ENCODE data around the gene BET1. TPM values are rescaled to one million over a fixed set of nuclear protein-coding genes. Genes with fewer than 3 reads are reported as not detected.
"Not testable (repeated sequence)": the region's sequence is repeated elsewhere in the genome, so short reads cannot be mapped to it uniquely, and the experiment has no call there.

The BET1 gene
- total and polyA plus RNA-seq, 12 donors: 18.6 to 91.3 (median 37.9) TPM

DNA sequence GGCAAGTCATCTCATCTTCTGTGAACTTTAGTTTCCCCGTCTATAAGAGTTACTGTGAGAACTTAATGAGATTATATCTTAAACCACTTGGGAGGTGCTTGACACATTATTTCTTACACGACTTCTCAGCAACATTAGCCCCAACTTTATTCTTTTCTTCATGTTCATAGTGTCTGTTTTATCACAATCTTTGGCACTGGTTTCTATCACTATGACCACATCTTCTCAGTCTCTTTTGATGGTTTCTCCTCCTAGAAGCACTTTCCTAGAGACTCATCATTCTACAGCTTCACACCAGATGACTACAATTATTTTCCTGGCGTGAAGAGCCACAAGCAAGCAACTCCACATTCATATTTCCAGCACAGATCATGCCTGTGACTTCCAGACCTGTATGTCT is 26.5 kb upstream of the BET1 start:
- intact Hi-C loops (cut with DNase I): no loop called here
- Histone ChIP-seq H3K4me3 (no peak overlapping the region), H3K27ac (no peak overlapping the region), H3K9me3 (replicated peaks in 1 of 3) (no peaks in the 10 kb centered on the region), H3K27me3 (no peaks in the 10 kb centered on the region), H3K36me3 (replicated peaks in 1 of 2) (no peaks in the 10 kb centered on the region), H3K4me1 (replicated peaks in 1 of 2) (no peaks in the 10 kb centered on the region)
- 73 to 92% (median 81%) methylated on average over 3 of the region's 3 CpGs for WGBS, 4 donors
- TF ChIP-seq POLR2A (IDR thresholded peaks at IDR 0.05): no peak
- TF ChIP-seq, protein P1, sequence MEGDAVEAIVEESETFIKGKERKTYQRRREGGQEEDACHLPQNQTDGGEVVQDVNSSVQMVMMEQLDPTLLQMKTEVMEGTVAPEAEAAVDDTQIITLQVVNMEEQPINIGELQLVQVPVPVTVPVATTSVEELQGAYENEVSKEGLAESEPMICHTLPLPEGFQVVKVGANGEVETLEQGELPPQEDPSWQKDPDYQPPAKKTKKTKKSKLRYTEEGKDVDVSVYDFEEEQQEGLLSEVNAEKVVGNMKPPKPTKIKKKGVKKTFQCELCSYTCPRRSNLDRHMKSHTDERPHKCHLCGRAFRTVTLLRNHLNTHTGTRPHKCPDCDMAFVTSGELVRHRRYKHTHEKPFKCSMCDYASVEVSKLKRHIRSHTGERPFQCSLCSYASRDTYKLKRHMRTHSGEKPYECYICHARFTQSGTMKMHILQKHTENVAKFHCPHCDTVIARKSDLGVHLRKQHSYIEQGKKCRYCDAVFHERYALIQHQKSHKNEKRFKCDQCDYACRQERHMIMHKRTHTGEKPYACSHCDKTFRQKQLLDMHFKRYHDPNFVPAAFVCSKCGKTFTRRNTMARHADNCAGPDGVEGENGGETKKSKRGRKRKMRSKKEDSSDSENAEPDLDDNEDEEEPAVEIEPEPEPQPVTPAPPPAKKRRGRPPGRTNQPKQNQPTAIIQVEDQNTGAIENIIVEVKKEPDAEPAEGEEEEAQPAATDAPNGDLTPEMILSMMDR (IDR thresholded peaks at IDR 0.05): no peak
- no peak for DNase-seq

DNA sequence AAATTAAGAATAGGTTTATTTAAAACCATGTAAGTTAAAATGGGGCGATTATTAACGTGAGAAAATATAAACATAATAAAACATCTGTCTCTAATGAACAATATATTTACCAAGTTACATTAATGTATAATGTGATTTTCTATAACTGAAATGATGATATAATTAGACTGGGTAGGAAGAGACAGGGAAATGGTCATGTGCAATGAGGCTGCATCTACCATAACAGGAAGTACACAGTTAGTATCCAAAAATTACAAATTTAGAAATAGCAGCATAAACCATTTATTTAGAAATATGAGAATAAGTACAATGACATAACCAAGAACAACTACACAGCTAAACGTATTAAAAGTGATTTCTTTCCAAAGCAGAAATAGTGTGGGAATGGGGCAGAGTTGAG is 25.8 kb upstream of the BET1 start:
- WGBS, 4 donors: 68 to 76% (median 72%) methylated on average over 3 of the region's 3 CpGs
- no peak overlapping the region for H3K4me3 ChIP-seq
- no peaks in the 10 kb centered on the region for H3K27me3 ChIP-seq
- H3K4me1 ChIP-seq (replicated peaks in 1 of 2): no peaks in the 10 kb centered on the region
- intact Hi-C loops (cut with DNase I): no loop called here
- no peak overlapping the region for H3K27ac ChIP-seq
- no peak for DNase-seq
- no peak for TF ChIP-seq POLR2A (IDR thresholded peaks at IDR 0.05)
- TF ChIP-seq, protein P1 (IDR thresholded peaks at IDR 0.05): no peak
- H3K9me3 ChIP-seq (replicated peaks in 1 of 3): no peaks in the 10 kb centered on the region
- no peaks in the 10 kb centered on the region for H3K36me3 ChIP-seq (replicated peaks in 1 of 2)

DNA sequence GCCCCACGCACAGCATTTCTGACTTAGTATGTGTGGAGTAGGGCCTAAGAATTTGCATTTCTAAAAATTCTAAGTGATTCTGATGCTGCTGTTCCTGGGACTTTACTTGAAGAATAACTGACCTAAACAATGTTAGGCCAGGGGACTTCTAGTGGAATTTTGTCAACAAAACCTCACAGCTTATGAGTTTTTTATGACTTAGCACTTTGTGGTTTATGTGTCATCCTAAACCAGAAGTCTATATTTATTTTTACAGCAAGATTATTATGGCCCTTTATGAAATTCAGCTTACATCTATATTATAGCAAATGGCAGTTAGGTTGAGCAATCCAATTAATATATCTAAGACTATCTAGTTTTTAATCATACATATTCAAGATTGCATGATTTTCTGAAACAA is 24.6 kb upstream of the BET1 start:
- Histone ChIP-seq H3K9me3 (replicated peaks in 1 of 3) (no peaks in the 10 kb centered on the region), H3K27ac (no peak overlapping the region), H3K36me3 (replicated peaks in 1 of 2) (no peaks in the 10 kb centered on the region), H3K27me3 (no peaks in the 10 kb centered on the region), H3K4me3 (no peak overlapping the region), H3K4me1 (replicated peaks in 1 of 2) (no peaks in the 10 kb centered on the region)
- no peak for DNase-seq
- intact Hi-C loops (cut with DNase I): no loop called here
- 89 to 97% (median 94%) methylated on average over 1 of the region's 1 CpG for WGBS, 4 donors
- TF ChIP-seq, protein P1 (IDR thresholded peaks at IDR 0.05): no peak
- no peak for TF ChIP-seq POLR2A (IDR thresholded peaks at IDR 0.05)

DNA sequence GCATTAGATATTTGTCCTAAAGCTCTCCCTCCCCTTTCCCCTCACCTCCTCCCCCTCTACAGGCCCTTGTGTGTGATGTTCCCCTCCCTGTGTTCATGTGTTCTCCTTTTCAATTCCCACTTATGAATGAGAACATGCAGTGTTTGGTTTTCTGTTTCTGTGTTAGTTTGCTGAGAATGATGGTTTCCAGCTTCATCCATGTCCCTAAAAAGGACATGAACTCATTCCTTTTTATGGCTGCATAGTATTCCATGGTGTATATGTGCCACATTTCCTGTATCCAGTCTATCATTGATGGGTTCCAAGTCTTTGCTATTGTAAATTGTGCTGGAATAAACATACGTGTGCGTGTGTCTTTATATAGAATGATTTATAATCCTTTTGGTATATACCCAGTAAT is 22.5 kb upstream of the BET1 start:
- H3K36me3 ChIP-seq (replicated peaks in 1 of 2); H3K27ac ChIP-seq; intact Hi-C loops (cut with DNase I); H3K9me3 ChIP-seq (replicated peaks in 1 of 3); DNase-seq; H3K4me3 ChIP-seq; H3K27me3 ChIP-seq; H3K4me1 ChIP-seq (replicated peaks in 1 of 2): not testable (repeated sequence)
- 77 to 87% (median 85%) methylated on average over 2 of the region's 2 CpGs for WGBS, 4 donors

DNA sequence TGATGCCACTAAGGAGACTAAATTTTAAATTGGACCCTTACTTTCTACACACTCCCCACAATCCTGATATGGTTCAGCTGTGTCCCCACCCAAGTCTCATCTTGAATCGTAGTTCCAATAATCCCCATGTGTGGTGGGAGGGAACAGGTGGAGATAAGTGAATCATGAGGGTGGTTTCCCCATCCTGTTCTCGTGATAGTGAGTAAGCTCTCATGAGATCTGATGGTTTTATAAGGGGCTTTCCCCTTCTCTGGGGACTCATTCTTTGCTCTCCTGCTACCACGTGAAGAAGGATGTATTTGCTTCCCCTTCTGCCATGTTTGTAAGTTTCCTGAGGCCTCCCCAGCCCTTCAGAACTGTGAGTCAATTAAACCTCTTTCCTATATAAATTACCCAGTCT is 18.4 kb upstream of the BET1 start:
- Histone ChIP-seq H3K4me3 (no peak overlapping the region), H3K4me1 (replicated peaks in 1 of 2) (no peaks in the 10 kb centered on the region), H3K36me3 (replicated peaks in 1 of 2) (no peaks in the 10 kb centered on the region), H3K9me3 (replicated peaks in 1 of 3) (no peaks in the 10 kb centered on the region), H3K27ac (no peak overlapping the region), H3K27me3 (no peaks in the 10 kb centered on the region)
- DNase-seq: no peak
- intact Hi-C loops (cut with DNase I): no loop called here
- 65 to 75% (median 71%) methylated on average over 3 of the region's 3 CpGs for WGBS, 4 donors
- TF ChIP-seq POLR2A (IDR thresholded peaks at IDR 0.05): no peak
- TF ChIP-seq, protein P1 (IDR thresholded peaks at IDR 0.05): no peak
